HG02885 (cell line): ENCODE data around the gene ABCB6.
"Not testable (repeated sequence)": the region's sequence is repeated elsewhere in the genome, so short reads cannot be mapped to it uniquely, and the experiment has no call there.

Experiments used
- ATAC-seq: cut with Tn5 transposase; IDR thresholded peaks from one replicate; pipeline ENCODE4 v1.9.1; 2021; ENCODE audit warnings: mild to moderate bottlenecking; ENCODE audit not compliant: unreplicated experiment, poor library complexity

The ABCB6 gene

GRCh38 chr2:219215871-219216534, 2.8 kb downstream of the ABCB6 start:
- no peak for ATAC-seq

DNA sequence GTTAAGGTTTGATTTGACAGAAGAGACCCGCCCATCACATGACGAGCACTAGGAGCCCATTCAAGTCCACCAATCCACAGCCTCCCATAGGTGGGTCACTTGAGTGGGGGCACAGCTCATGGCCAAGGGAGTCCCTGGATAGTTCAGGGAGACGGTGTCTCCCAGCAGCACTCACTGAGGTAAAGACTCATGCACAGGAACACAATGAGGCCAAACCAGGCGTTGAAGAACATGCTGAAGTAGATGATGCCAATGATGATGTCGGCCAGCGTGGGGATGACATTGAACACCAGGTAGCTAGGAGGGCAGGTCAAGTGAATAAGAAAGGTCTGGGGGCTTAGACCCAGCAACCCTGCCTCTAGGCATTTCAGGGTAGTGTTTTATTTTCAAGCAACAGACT, 4.0 kb downstream of the ABCB6 start:
- no peak for ATAC-seq

DNA sequence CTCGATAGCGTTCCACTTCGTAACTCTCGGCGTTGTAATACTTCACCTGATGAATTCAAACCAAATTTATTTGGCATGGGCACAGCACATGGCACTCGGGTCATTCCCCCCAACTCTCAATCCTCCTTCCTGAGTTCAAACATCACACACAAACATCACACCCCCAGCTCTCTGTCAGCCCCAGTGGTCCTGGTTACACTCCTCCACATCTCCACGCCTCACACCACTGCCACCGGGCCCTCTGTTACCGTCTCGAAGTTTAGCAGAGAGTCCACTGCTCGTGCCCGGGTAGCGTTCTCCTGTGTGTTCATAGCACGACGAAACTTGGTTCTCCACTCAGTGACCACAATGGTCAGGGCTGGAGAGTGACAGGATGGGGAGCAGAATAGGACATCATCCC, 4.6 kb downstream of the ABCB6 start:
- no peak for ATAC-seq

GRCh38 chr2:219213486-219214071, 5.2 kb downstream of the ABCB6 start:
- ATAC-seq, result no peak

DNA sequence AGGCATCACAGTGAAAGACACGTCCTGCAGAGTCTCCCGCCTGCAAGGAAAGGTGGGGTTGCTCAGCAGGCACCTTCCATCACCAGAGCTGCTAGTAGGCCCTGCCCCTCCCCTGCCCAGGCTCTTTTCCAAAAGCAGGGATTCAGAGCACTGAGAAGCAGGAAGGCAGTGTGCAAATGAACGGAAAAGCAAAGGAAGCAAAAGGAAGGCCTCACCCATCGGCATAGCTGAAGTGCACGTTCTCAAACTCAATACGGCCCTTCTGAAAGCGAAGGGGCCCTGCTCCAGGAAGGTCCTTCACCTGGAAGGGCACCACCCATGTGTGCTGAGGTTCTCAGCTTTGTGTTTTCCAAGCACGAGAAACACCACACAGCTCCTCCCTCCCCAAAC, 5.7 kb downstream of the ABCB6 start:
- ATAC-seq, result no peak

DNA sequence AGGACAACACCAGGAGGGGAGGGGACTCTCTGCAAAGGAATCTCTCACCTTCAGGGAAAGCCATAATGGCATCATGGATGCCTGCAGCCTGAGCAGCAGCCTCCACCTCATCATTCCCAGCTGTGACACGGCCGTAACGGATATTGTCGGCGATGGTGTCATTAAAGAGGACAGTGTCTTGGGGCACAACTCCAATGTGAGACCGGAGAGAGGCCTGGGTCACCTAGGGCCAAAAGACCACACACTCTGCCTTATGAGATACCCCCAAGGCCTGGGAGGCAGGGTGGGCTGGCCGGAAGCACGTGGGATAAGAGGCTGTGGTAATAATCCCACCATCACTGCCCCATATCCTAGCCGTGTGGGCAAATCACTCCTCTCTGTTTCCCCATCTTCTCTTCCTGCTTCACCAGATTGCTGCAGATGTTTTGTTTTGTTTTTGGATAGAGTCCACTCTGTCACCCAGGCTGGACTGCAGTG, 7.8 kb downstream of the ABCB6 start:
- no peak for ATAC-seq

GRCh38 chr2:219210196-219210885, 8.4 kb downstream of the ABCB6 start:
- no peak for ATAC-seq

- ATAC-seq, result no peak
Measured at GRCh38 chr2:219209236-219210195, 9.2 kb downstream of the ABCB6 start.

DNA sequence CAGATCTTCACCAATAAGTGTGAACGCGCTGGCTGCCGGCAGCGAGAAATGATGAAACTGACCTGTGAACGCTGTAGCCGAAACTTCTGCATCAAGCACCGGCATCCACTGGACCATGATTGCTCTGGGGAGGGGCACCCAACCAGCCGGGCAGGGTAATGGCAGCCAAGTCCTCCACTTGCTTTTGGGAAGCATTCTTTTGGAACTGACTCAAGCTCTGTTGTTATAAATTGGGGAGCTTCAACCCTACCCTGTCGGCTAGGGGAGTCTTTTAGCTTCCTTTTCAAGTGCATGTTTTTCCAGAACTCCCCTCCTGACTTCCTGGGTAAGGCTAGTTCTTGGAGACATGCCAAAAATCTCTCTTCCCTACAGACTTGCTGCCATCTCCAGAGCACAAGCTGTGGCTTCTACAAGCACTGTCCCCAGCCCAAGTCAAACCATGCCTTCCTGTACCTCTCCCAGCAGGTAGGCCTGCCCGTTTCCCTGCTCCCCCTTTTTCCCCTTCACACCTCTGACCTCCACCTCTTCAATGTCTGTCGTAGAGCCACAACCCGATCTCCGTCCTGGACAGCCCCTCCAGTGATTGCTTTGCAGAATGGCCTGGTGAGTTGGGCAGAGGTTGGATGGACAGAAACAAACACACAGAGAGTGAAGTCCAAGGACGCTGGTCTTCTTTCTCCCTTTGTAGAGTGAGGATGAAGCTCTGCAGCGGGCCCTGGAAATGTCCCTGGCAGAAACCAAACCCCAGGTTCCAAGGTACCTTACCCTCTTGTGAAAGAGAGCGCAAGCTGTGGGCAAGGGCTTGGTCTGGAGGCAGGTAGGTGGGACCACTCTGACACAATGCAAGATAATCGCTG, 10.6 kb downstream of the ABCB6 start:
- ATAC-seq, result no peak

DNA sequence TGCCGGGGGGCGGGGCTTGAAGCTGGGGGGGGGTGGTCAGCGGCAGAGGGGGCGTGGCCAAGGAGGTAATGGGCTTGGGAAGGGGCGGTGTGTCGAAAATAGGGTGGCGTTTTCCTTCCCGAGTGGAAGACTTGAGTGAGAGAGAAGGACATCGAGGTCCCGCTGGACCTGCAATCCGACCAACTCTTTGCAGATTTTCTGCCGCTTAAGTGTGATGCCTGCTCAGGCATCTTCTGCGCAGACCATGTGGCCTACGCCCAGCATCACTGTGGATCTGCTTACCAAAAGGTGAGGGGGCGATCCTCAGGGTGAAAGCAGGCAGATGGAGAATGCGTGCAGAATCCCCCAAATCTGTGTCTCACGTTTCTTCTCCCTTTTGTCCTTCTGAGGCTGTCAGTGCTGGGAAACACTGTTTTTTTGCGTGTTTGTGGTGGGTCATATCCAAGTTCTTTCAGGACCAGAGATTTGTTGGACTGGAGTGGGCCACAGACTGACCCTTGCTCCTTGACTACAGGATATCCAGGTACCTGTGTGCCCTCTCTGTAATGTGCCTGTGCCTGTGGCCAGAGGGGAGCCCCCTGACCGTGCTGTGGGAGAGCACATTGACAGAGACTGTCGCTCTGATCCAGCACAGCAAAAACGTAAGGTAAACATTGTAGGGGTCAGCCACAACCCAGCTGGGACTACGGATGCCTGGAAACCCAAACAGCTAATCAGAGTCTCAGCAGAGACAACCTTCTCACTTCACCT, 11.4 kb downstream of the ABCB6 start:
- ATAC-seq, result no peak

GRCh38 chr2:219206328-219207133, 12.2 kb downstream of the ABCB6 start, which contains the start of gene ZFAND2B:
Gene ZFAND2B (plus strand): TSS chr2:219206782. CDS start chr2:219206988, 206 bp downstream.
- ATAC-seq, result peak; percentile 97

DNA sequence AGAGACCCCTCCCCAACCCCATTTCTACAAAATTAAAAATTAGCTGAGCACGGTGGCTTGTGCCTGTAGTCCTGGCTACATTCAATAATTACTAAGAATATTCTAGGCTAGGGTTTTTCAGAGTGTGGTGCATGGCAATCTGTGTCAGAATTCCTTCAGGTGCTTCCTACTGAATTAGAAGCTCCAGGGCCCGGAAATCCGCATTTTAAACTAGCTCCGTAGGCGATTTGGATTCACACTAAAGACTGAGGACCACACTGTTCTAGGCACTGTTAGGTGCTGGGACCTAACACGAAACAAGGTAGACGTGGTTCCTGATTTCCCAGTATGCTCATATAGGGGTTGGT, 12.8 kb downstream of the ABCB6 start:
- no peak for ATAC-seq

DNA sequence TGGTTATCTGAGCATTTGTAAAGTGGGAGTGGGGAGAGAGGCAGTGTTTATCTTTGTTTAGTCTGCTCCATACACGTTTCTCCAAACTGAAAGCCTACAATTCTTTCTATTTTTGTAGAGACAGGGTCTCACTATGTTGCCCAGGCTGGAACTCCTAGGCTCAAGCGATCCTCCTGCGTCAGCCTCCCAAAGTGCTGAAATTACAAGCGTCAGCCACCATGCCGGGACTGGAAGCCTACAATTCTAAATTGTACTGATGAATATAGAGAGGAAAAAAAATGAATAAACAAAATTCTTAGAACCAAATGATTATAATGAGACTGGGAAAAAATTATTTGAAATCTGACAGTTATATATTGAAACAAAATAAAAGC, 13.6 kb downstream of the ABCB6 start:
- no peak for ATAC-seq

DNA sequence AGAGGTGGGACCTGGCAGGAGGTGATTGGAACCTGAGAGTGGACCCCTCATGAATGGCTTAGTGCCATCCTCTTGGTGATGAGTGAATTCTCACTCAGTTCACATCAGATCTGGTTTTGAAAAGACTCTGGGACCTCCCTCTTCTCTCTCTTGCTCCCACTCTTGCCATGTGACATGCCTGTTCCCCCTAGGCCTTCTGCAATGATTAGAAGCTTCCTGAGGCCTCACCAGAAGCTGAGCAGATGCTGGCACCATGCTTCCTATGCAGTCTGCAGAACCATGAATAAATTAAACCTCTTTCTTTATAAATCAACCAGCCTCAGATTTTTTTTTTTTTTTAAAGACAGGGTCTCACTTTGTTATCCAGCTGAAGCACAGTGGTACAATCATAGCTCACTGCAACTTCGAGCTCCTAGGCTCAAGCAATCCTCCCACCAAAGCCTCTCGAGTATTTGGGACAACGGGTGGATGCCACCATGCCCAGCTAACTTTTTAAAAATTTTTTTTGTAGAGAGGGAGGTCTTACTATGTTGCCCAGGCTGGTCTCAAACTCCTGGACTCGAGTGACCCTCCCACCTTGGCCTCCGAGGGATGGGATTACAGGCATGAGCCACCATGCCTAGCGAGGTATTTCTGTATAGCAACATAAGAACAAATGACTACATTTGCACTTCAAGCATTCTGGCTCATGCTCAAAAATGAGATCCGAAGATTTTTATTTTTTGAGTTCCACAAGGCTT, 14.2 kb downstream of the ABCB6 start:
- no peak for ATAC-seq

GRCh38 chr2:219201331-219201730, 17.4 kb downstream of the ABCB6 start:
- ATAC-seq, result not testable (repeated sequence)

DNA sequence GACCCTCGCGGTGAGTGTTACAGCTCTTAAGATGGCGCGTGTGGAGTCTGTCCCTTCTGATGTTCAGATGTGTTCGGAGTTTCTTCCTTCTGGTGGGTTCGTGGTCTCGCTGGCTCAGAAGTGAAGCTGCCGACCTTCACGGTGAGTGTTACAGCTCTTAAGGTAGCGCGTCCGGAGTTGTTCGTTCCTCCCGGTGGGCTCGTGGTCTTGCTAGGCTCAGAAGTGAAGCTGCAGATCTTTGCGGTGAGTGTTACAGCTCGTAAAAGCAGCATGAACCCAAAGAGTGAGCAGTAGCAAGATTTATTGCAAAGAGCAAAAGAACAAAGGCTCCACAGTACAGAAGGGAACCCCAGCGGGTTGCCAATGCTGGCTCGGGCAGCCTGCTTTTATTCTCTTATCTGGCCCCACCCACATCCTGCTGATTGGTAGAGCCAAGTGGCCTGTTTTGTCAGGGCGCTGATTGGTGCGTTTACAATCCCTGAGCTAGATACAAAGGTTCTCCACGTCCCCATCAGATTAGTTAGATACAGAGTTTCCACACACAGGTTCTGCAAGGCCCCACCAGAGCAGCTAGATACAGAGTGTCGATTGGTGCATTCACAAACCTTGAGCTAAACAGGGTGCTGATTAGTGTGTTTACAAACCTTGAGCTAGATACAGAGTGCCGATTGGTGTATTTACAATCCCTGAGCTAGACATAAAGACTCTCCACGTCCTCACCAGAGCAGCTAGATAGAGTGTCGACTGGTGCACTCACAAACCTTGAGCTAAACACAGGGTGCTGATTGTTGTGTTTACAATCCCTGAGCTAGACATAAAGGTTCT, 18.0 kb downstream of the ABCB6 start:
- ATAC-seq, result not testable (repeated sequence)
